Suprapubic skin (tissue), 4 donors: ENCODE measurements around the gene PCYOX1L.

Experiments used
- EP300 ChIP-seq: sonication (generic); formaldehyde crosslinking; IDR thresholded peaks from one replicate; pipeline ENCODE4 v1.6.1; 2017; ENCODE audit warnings: antibody characterized with exemption
- POLR2A ChIP-seq, 2 donors: fragments of 450-650 bp; IDR thresholded peaks; one replicate each; pipeline ENCODE4 v1.6.1; 2017; ENCODE audit warnings: antibody characterized with exemption in 2 of 2, mild to moderate bottlenecking in 2 of 2, moderate library complexity in 2 of 2
- POLR2AphosphoS5 ChIP-seq, 3 donors: sonication (generic); formaldehyde crosslinking; IDR thresholded peaks; one replicate each; pipeline ENCODE4 v1.6.1; 2017; ENCODE audit warnings: antibody characterized with exemption in 3 of 3
- TF ChIP-seq, protein P1 (sequence below), 2 donors: fragments of 200-600 bp in 1 of 2; fragments of 450-650 bp in 1 of 2; sonication (generic) in 1 of 2; IDR thresholded peaks; one replicate each; pipeline ENCODE4 v1.5.1; 2016 to 2019; ENCODE audit warnings: antibody characterized with exemption in 2 of 2, mild to moderate bottlenecking in 1 of 2, moderate library complexity in 1 of 2

DNA sequence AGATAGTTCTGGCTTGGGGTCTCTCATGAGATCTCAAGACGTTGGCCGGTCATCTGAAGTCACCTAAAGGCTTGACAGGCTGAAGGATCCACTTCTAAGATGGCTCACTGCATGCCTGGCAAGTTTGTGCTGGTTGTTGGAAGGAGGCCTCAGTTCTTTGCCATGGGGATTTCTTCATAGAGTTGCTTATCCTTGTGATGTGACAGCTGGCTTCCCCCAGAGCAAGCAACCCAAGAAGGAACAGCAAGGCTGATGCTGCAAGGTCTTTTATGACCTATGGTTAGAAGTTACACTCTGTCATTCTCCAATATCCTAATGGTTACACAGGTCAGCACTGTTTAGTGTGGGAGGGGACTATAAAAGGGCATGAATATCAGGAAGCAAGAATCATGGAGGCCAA, 33.2 kb upstream of the PCYOX1L start:
- TF ChIP-seq POLR2A (IDR thresholded peaks at IDR 0.05) (no peak), POLR2AphosphoS5 (IDR thresholded peaks at IDR 0.05) (no peak), EP300 (no peak)
- TF ChIP-seq, protein P1, sequence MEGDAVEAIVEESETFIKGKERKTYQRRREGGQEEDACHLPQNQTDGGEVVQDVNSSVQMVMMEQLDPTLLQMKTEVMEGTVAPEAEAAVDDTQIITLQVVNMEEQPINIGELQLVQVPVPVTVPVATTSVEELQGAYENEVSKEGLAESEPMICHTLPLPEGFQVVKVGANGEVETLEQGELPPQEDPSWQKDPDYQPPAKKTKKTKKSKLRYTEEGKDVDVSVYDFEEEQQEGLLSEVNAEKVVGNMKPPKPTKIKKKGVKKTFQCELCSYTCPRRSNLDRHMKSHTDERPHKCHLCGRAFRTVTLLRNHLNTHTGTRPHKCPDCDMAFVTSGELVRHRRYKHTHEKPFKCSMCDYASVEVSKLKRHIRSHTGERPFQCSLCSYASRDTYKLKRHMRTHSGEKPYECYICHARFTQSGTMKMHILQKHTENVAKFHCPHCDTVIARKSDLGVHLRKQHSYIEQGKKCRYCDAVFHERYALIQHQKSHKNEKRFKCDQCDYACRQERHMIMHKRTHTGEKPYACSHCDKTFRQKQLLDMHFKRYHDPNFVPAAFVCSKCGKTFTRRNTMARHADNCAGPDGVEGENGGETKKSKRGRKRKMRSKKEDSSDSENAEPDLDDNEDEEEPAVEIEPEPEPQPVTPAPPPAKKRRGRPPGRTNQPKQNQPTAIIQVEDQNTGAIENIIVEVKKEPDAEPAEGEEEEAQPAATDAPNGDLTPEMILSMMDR (IDR thresholded peaks at IDR 0.05): no peak
